OCI-LY3 (cell line): Measurements from ENCODE around the gene CNIH3.

Experiments used
- CTCF ChIP-seq: fragments of 200-600, 300-600 bp; sonication (generic); IDR thresholded peaks from 2 replicates; pipeline ENCODE4 v1.5.1; 2014; ENCODE audit warnings: antibody characterized with exemption, low read length, low read depth
- EZH2phosphoT487 ChIP-seq: fragments of 200-600 bp; shearing (Covaris generic); IDR thresholded peaks from 2 replicates; pipeline ENCODE4 v1.6.1; 2018; ENCODE audit warnings: antibody characterized with exemption, mixed run types, low read depth

- no peak for TF ChIP-seq CTCF
- no peak for TF ChIP-seq EZH2phosphoT487
These were observed 16.3 kb downstream of the CNIH3 start for GRCh38 chr1:224632381-224632871.
